ENCODE measurements around the gene SETD3.

The SETD3 gene

GRCh38 chr14:99514552-99515300 is 34.1 kb upstream of the SETD3 start:
- H3K36me3 ChIP-seq, result peaks cover 56% of the 10 kb centered on the region
- TF ChIP-seq CTCF (IDR thresholded peaks at IDR 0.05; ENCODE audit: low read depth, low read length), result no peak
- H3K4me3 ChIP-seq (ENCODE audit: low read depth, low read length), result no peak overlapping the region
- H3K27me3 ChIP-seq, result no peaks in the 10 kb centered on the region
- no peaks in the 10 kb centered on the region for H3K9me3 ChIP-seq
- DNase-seq, result peak; percentile 13
- H3K4me1 ChIP-seq, result no peaks in the 10 kb centered on the region

GRCh38 chr14:99513946-99514551 is 33.4 kb upstream of the SETD3 start:
- Histone ChIP-seq H3K9me3 (no peaks in the 10 kb centered on the region), H3K27me3 (no peaks in the 10 kb centered on the region), H3K4me3 (ENCODE audit: low read depth, low read length) (no peak overlapping the region), H3K36me3 (peaks cover 58% of the 10 kb centered on the region), H3K4me1 (no peaks in the 10 kb centered on the region)
- DNase-seq, result peak; percentile 10
- no peak for TF ChIP-seq CTCF (IDR thresholded peaks at IDR 0.05; ENCODE audit: low read depth, low read length)

- Histone ChIP-seq H3K4me3 (ENCODE audit: low read depth, low read length) (no peak overlapping the region), H3K9me3 (no peaks in the 10 kb centered on the region), H3K27me3 (no peaks in the 10 kb centered on the region), H3K4me1 (no peaks in the 10 kb centered on the region), H3K36me3 (peaks cover 66% of the 10 kb centered on the region)
- peak; percentile 10 for DNase-seq
- no peak for TF ChIP-seq CTCF (IDR thresholded peaks at IDR 0.05; ENCODE audit: low read depth, low read length)
Measured at GRCh38 chr14:99513183-99513694, 32.6 kb upstream of the SETD3 start.

GRCh38 chr14:99512571-99513182 is 32.0 kb upstream of the SETD3 start:
- no peaks in the 10 kb centered on the region for H3K9me3 ChIP-seq
- TF ChIP-seq CTCF (IDR thresholded peaks at IDR 0.05; ENCODE audit: low read depth, low read length), result no peak
- H3K36me3 ChIP-seq, result peaks cover 71% of the 10 kb centered on the region
- H3K4me1 ChIP-seq, result no peaks in the 10 kb centered on the region
- H3K4me3 ChIP-seq (ENCODE audit: low read depth, low read length), result no peak overlapping the region
- H3K27me3 ChIP-seq, result no peaks in the 10 kb centered on the region
- peak; percentile 7 for DNase-seq

- H3K4me1 ChIP-seq, result no peaks in the 10 kb centered on the region
- H3K36me3 ChIP-seq, result peaks cover 77% of the 10 kb centered on the region
- no peaks in the 10 kb centered on the region for H3K9me3 ChIP-seq
- no peak for TF ChIP-seq CTCF (IDR thresholded peaks at IDR 0.05; ENCODE audit: low read depth, low read length)
- no peak overlapping the region for H3K4me3 ChIP-seq (ENCODE audit: low read depth, low read length)
- DNase-seq, result peak; percentile 4
- no peaks in the 10 kb centered on the region for H3K27me3 ChIP-seq
Measured at GRCh38 chr14:99512110-99512449, 31.4 kb upstream of the SETD3 start.
